Right lobe of liver (tissue), 6 donors: ENCODE data around the gene ZXDC. TPM values are rescaled to one million over a fixed set of nuclear protein-coding genes. Genes with fewer than 3 reads are reported as not detected.

ENCODE experiments used
- ATAC-seq, 4 donors: fragments of 200-7000 bp; cut with Tn5 transposase; one replicate each; pipeline ENCODE4 v1.9.1; 2020; ENCODE audit warnings: mild to moderate bottlenecking in 4 of 4, moderate library complexity in 4 of 4
- DNase-seq, 3 donors: peaks; one replicate each; pipeline ENCODE4 v3.0.0-alpha.2; 2020
- H3K27ac ChIP-seq, 3 donors: fragments of 200-600 bp; one replicate each; pipeline ENCODE4 v1.8.0; 2022
- H3K27me3 ChIP-seq, 2 donors: fragments of 200-600 bp; one replicate each; pipeline ENCODE4 v1.8.0; 2022
- H3K36me3 ChIP-seq, 4 donors: fragments of 200-600 bp; sonication (generic) in 1 of 4; one replicate each; pipeline versions ENCODE4 v1.5.1 to v1.8.0; 2017 to 2022; ENCODE audit warnings: control low read depth in 1 of 4
- H3K4me1 ChIP-seq, 4 donors: fragments of 200-600 bp; sonication (generic) in 1 of 4; one replicate each; pipeline versions ENCODE4 v1.5.1 to v1.8.0; 2017 to 2022; ENCODE audit warnings: control low read depth in 1 of 4
- H3K4me3 ChIP-seq, 3 donors: fragments of 200-600 bp; one replicate each; pipeline ENCODE4 v1.8.0; 2022
- H3K9me3 ChIP-seq, 4 donors: fragments of 200-600 bp; sonication (generic) in 1 of 4; one replicate each; pipeline versions ENCODE4 v1.5.1 to v1.8.0; 2017 to 2022; ENCODE audit warnings: control low read depth in 1 of 4
- CTCF ChIP-seq, 4 donors: fragments of 200-600 bp in 3 of 4; fragments of 450-650 bp in 1 of 4; IDR thresholded peaks; one replicate each; pipeline versions ENCODE4 v1.5.1 to v1.8.0; 2016 to 2022; ENCODE audit warnings: antibody characterized with exemption in 4 of 4, mild to moderate bottlenecking in 2 of 4
- POLR2A ChIP-seq: fragments of 450-650 bp; IDR thresholded peaks from one replicate; pipeline ENCODE4 v1.6.1; 2017; ENCODE audit warnings: antibody characterized with exemption, mild to moderate bottlenecking
- WGBS: methylation state at CpG from one replicate; pipeline ENCODE4 v1.1.6; 2018; ENCODE audit warnings: low coverage, low lambda C conversion rate; ENCODE audit not compliant: insufficient coverage; ENCODE audit errors: missing lambda C conversion rate; 5-methylcytosine and 5-hydroxymethylcytosine counted together
- intact Hi-C, 2 donors: fragments of 100-400 bp; cut with DNase I; formaldehyde crosslinking; loops; one replicate each; pipeline versions ENCODE4 v1.11.2 to v1.14.1; 2022
- total RNA-seq, 6 experiments: library from RNA; depleted of rRNA in 2 of 6; stranded (reverse); fragments of >200 nt in 2 of 6; fragmentation: NEBNext Ultra II Directional in 3 of 6; extraction: Animal tissue kit (Norgen Biotek cat#: 25700) in 3 of 6; gene quantifications; one replicate each; pipeline versions ENCODE4 v1.1.0 to v1.2.4, GENCODE V29; 2016 to 2023
- donor health status: DM: no; HTN: yes; CAD: no.
- donor health status: DM: no; HTN: no; CAD: no.
- donor health status: DM: no; HTN: no; CAD: no.
- donor health status: DM: no; HTN: yes; CAD: no.
- donor health status: DM: no; HTN: yes; CAD: no.

The ZXDC gene
- total RNA-seq, 6 experiments from 2014 or later = 16.4 to 30.2 (median 24.0) TPM

- WGBS = 79% methylated on average over 4 of the region's 9 CpGs
- no peak for ATAC-seq
- TF ChIP-seq CTCF (IDR thresholded peaks at IDR 0.05) = no peak
- TF ChIP-seq POLR2A = no peak
These were observed 32.2 kb upstream of the ZXDC start for GRCh38 chr3:126507886-126508285.

GRCh38 chr3:126503701-126504100 is 28.0 kb upstream of the ZXDC start:
- Histone ChIP-seq H3K4me1 (no peaks in the 10 kb centered on the region), H3K4me3 (no peak overlapping the region), H3K27ac (no peak overlapping the region), H3K36me3 (peaks cover 0 to 25% (median 0%) of the 10 kb centered on the region in 4 donors), H3K27me3 (no peaks in the 10 kb centered on the region), H3K9me3 (no peaks in the 10 kb centered on the region)
- ATAC-seq = no peak
- no peak for TF ChIP-seq POLR2A
- WGBS = no CpG with 5 or more reads among the region's 10 CpGs
- no peak for DNase-seq
- intact Hi-C loops = no loop called here

More at GRCh38 chr3:126507886-126508285, 32.2 kb upstream of the ZXDC start:
- no peaks in the 10 kb centered on the region for H3K27me3 ChIP-seq
- H3K4me3 ChIP-seq = no peak overlapping the region
- DNase-seq = peak in 2 of 3 donors; percentile 7 to 43
- no peaks in the 10 kb centered on the region for H3K9me3 ChIP-seq
- no peak overlapping the region for H3K27ac ChIP-seq
- peaks cover 0 to 14% (median 0%) of the 10 kb centered on the region in 4 donors for H3K36me3 ChIP-seq
- intact Hi-C loops = no loop called here
- peaks cover 0 to 15% (median 5%) of the 10 kb centered on the region in 4 donors for H3K4me1 ChIP-seq

GRCh38 chr3:126502656-126503055 is 27.0 kb upstream of the ZXDC start:
- Histone ChIP-seq H3K27me3 (no peaks in the 10 kb centered on the region), H3K4me3 (no peak overlapping the region)
- 70% methylated on average over 1 of the region's 1 CpG for WGBS

GRCh38 chr3:126501736-126502135 is 26.0 kb upstream of the ZXDC start:
- H3K9me3 ChIP-seq = no peaks in the 10 kb centered on the region
- intact Hi-C loops = no loop called here
- no peaks in the 10 kb centered on the region for H3K4me1 ChIP-seq
- ATAC-seq (peak; percentile 26 to 76 (median 67)), DNase-seq (peak in 2 of 3 donors; percentile 54 to 80)
- peaks cover 0 to 21% (median 0%) of the 10 kb centered on the region in 4 donors for H3K36me3 ChIP-seq
- no peaks in the 10 kb centered on the region for H3K27me3 ChIP-seq
- no peak overlapping the region for H3K4me3 ChIP-seq
- H3K27ac ChIP-seq = no peak overlapping the region
- no peak for TF ChIP-seq POLR2A
- no peak for TF ChIP-seq CTCF (IDR thresholded peaks at IDR 0.05)
- 50% methylated on average over 5 of the region's 7 CpGs for WGBS

More at GRCh38 chr3:126502656-126503055, 27.0 kb upstream of the ZXDC start:
- Histone ChIP-seq H3K27ac (no peak overlapping the region), H3K9me3 (no peaks in the 10 kb centered on the region), H3K4me1 (no peaks in the 10 kb centered on the region), H3K36me3 (peaks cover 0 to 25% (median 0%) of the 10 kb centered on the region in 4 donors)
- no peak for TF ChIP-seq CTCF (IDR thresholded peaks at IDR 0.05)
- TF ChIP-seq POLR2A = no peak
- intact Hi-C loops = no loop called here
- no peak for DNase-seq
- ATAC-seq = no peak

- Histone ChIP-seq H3K9me3 (no peaks in the 10 kb centered on the region), H3K4me1 (no peaks in the 10 kb centered on the region), H3K36me3 (peaks cover 0 to 15% (median 0%) of the 10 kb centered on the region in 4 donors), H3K27me3 (no peaks in the 10 kb centered on the region), H3K27ac (no peak overlapping the region), H3K4me3 (no peak overlapping the region)
- intact Hi-C loops = no loop called here
- TF ChIP-seq CTCF (IDR thresholded peaks at IDR 0.05) = no peak
- TF ChIP-seq POLR2A = no peak
- no peak for ATAC-seq
- no peak for DNase-seq
- 62% methylated on average over 4 of the region's 5 CpGs for WGBS
These were observed 25.4 kb upstream of the ZXDC start for GRCh38 chr3:126501054-126501453.
